ENCODE measurements around the gene ZDHHC14.

DNA sequence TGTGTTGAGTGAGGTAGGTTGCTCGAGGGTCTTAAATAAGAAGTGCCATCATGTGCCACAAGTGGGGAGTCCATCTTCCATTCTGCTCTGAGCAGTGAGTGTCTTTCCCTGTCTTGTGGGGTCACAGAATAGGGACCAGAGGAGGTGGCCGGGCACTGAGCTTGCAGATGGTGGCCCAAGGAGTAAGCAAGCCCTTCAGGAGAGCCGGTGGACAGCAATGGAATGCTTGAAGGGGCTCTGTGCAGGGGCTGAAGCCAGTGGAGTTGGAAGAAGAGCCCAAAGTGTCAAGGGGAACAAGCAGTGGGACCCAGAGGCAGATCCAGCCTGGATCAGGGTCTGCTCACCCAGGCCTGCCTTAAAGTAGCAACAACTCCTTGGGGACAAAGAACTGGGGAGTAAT lies 228.6 kb downstream of the ZDHHC14 start:
- TF ChIP-seq, protein P1, sequence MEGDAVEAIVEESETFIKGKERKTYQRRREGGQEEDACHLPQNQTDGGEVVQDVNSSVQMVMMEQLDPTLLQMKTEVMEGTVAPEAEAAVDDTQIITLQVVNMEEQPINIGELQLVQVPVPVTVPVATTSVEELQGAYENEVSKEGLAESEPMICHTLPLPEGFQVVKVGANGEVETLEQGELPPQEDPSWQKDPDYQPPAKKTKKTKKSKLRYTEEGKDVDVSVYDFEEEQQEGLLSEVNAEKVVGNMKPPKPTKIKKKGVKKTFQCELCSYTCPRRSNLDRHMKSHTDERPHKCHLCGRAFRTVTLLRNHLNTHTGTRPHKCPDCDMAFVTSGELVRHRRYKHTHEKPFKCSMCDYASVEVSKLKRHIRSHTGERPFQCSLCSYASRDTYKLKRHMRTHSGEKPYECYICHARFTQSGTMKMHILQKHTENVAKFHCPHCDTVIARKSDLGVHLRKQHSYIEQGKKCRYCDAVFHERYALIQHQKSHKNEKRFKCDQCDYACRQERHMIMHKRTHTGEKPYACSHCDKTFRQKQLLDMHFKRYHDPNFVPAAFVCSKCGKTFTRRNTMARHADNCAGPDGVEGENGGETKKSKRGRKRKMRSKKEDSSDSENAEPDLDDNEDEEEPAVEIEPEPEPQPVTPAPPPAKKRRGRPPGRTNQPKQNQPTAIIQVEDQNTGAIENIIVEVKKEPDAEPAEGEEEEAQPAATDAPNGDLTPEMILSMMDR (IDR thresholded peaks at IDR 0.05; ENCODE audit: insufficient read depth, low read length) = no peak
- TF ChIP-seq POLR2AphosphoS5 (IDR thresholded peaks at IDR 0.05; ENCODE audit: low read depth) = no peak
- TF ChIP-seq, protein P2, sequence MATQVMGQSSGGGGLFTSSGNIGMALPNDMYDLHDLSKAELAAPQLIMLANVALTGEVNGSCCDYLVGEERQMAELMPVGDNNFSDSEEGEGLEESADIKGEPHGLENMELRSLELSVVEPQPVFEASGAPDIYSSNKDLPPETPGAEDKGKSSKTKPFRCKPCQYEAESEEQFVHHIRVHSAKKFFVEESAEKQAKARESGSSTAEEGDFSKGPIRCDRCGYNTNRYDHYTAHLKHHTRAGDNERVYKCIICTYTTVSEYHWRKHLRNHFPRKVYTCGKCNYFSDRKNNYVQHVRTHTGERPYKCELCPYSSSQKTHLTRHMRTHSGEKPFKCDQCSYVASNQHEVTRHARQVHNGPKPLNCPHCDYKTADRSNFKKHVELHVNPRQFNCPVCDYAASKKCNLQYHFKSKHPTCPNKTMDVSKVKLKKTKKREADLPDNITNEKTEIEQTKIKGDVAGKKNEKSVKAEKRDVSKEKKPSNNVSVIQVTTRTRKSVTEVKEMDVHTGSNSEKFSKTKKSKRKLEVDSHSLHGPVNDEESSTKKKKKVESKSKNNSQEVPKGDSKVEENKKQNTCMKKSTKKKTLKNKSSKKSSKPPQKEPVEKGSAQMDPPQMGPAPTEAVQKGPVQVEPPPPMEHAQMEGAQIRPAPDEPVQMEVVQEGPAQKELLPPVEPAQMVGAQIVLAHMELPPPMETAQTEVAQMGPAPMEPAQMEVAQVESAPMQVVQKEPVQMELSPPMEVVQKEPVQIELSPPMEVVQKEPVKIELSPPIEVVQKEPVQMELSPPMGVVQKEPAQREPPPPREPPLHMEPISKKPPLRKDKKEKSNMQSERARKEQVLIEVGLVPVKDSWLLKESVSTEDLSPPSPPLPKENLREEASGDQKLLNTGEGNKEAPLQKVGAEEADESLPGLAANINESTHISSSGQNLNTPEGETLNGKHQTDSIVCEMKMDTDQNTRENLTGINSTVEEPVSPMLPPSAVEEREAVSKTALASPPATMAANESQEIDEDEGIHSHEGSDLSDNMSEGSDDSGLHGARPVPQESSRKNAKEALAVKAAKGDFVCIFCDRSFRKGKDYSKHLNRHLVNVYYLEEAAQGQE (IDR thresholded peaks at IDR 0.05; ENCODE audit: insufficient replicate concordance, low read depth) = no peak
